Activated naive CD8-positive, alpha-beta T cell treated with anti-CD3 and anti-CD28 coated beads for 36 hours (primary cell): ENCODE data around the gene CNR1. TPM values are rescaled to one million over a fixed set of nuclear protein-coding genes. Genes with fewer than 3 reads are reported as not detected.

Experiments used
- DNase-seq: peaks from one replicate; pipeline ENCODE4 v3.0.0; 2021
- H3K27ac Mint-ChIP-seq: one replicate; pipeline ENCODE4 v1.8.0; 2022; ENCODE audit warnings: mild to moderate bottlenecking, moderate library complexity, mixed read lengths
- H3K27me3 Mint-ChIP-seq: one replicate; pipeline ENCODE4 v1.8.0; 2022; ENCODE audit warnings: mild to moderate bottlenecking, mixed read lengths
- H3K36me3 Mint-ChIP-seq: one replicate; pipeline ENCODE4 v1.8.0; 2021; ENCODE audit warnings: mild to moderate bottlenecking, mixed read lengths
- H3K4me1 Mint-ChIP-seq: one replicate; pipeline ENCODE4 v1.8.0; 2021; ENCODE audit warnings: mixed read lengths
- H3K4me3 Mint-ChIP-seq: one replicate; pipeline ENCODE4 v1.8.0; 2022; ENCODE audit warnings: mild to moderate bottlenecking, moderate library complexity, mixed read lengths
- H3K9me3 Mint-ChIP-seq: one replicate; pipeline ENCODE4 v1.8.0; 2022; ENCODE audit warnings: mixed read lengths
- total RNA-seq, 2 experiments: library from RNA; stranded (reverse); gene quantifications; one replicate each; pipeline ENCODE4 v1.2.3, GENCODE V29; 2021

The CNR1 gene
- total RNA-seq, 2 experiments from 2014 or later: not detected

DNA sequence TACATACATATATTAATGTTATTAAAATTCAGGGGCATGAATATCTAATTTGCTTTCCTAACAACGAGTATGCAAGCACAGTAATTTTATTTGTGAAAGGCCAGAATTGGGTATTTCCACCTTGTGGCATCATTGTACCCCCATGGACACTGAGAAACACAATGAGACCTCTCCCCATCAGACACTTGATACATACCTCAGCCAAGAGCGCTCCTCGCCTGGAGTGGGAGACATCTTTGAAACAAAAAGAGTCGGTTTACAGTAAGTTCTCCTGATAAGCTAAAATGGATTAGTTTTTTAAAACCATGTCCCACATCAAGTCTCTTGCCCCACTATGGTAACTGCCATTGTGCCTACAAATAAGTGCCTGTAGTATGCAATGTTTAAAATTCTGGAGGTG, 2.1 kb downstream of the CNR1 start:
- peaks cover 56% of the 10 kb centered on the region for H3K27me3 Mint-ChIP-seq
- H3K36me3 Mint-ChIP-seq: no peaks in the 10 kb centered on the region
- H3K27ac Mint-ChIP-seq: no peak overlapping the region
- H3K4me3 Mint-ChIP-seq: no peak overlapping the region
- no peak for DNase-seq
- H3K4me1 Mint-ChIP-seq: peaks cover 13% of the 10 kb centered on the region
- no peaks in the 10 kb centered on the region for H3K9me3 Mint-ChIP-seq

- Mint-ChIP-seq H3K4me1 (peaks cover 13% of the 10 kb centered on the region), H3K27ac (no peak overlapping the region), H3K36me3 (no peaks in the 10 kb centered on the region), H3K9me3 (no peaks in the 10 kb centered on the region), H3K4me3 (no peak overlapping the region), H3K27me3 (peaks cover 52% of the 10 kb centered on the region)
- DNase-seq: no peak
These were observed 2.5 kb downstream of the CNR1 start for GRCh38 chr6:88163616-88164015.

DNA sequence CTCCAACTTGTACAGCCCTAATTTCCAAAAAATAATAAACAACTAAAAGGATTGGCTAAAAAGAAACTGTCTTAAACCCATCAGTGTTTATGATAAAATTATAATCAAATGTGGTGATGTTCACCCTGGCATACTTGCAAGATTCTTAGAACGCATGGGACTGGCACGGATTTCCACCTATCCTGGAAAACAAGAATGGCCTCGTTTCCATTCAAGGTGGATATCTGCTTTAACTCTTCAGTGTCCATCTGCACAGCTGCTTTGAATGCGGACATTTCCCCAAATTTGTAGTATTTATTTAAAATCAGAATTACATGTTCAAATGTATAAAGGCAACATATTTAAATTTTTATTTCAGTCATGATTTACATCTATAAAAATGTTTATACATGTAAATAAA, 4.2 kb downstream of the CNR1 start:
- Mint-ChIP-seq H3K27me3 (peaks cover 43% of the 10 kb centered on the region), H3K4me3 (no peak overlapping the region), H3K4me1 (peaks cover 7% of the 10 kb centered on the region), H3K9me3 (no peaks in the 10 kb centered on the region), H3K27ac (no peak overlapping the region), H3K36me3 (no peaks in the 10 kb centered on the region)
- no peak for DNase-seq

DNA sequence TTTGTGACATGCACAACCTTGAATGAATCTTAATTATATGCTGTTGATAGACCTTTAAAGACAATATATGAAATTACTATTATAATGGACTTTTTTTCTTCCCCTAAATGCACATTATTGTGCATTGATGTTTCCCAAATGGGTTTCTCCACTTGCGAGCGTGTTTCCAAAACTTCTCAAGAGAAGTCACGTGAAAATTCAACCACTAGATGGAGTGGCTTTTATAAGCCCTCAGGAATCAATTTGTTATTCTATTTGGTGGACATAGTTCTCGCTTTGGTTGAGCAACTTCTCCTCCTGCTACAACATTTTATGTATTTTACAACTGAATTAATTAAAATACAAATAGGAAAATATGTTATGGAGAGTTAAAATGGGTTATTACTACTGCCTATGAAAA, 9.0 kb downstream of the CNR1 start:
- H3K36me3 Mint-ChIP-seq: no peaks in the 10 kb centered on the region
- H3K4me3 Mint-ChIP-seq: no peak overlapping the region
- no peaks in the 10 kb centered on the region for H3K4me1 Mint-ChIP-seq
- H3K27ac Mint-ChIP-seq: no peak overlapping the region
- peaks cover 15% of the 10 kb centered on the region for H3K27me3 Mint-ChIP-seq
- no peak for DNase-seq
- no peaks in the 10 kb centered on the region for H3K9me3 Mint-ChIP-seq

DNA sequence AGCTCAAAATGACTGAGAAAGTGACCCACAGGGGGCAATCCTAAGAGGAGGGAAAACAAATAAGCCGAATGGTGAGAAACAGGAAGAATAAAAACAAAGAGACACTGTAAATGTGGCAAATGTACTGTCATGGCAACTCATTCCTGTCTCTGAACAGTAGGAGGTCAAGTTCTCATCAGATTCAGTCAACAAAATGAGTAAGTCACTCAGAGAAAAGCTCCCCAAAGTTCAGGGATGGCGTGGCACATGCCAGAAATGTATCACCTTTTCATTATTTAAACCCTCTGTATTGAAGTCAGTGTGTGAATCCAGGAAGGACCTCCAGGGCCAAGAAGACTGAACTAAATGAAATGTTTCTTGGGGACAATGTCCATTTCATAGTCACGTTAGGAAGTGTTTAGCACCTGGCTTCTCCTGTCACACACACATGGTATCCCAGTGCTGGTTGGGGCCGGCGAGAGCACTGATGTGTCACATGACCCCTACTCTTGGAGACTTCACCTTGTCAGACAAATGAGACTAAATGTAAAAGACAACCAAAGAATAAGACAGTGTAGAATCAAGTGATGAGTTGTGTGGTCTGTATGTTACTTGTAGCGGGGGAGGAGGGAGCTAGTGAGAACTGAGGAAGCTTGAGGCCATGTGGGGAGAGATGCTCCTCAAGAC, 20.7 kb downstream of the CNR1 start:
- Mint-ChIP-seq H3K4me1 (no peaks in the 10 kb centered on the region), H3K27ac (no peak overlapping the region), H3K27me3 (peaks cover 7% of the 10 kb centered on the region), H3K36me3 (no peaks in the 10 kb centered on the region), H3K4me3 (no peak overlapping the region), H3K9me3 (no peaks in the 10 kb centered on the region)
- no peak for DNase-seq

- H3K27me3 Mint-ChIP-seq: peaks cover 4% of the 10 kb centered on the region
- no peaks in the 10 kb centered on the region for H3K4me1 Mint-ChIP-seq
- no peak overlapping the region for H3K4me3 Mint-ChIP-seq
These were observed 21.4 kb downstream of the CNR1 start for GRCh38 chr6:88144637-88145297.

GRCh38 chr6:88143421-88144157, 22.6 kb downstream of the CNR1 start:
- no peak overlapping the region for H3K27ac Mint-ChIP-seq
- H3K9me3 Mint-ChIP-seq: no peaks in the 10 kb centered on the region
- H3K36me3 Mint-ChIP-seq: no peaks in the 10 kb centered on the region
- no peaks in the 10 kb centered on the region for H3K4me1 Mint-ChIP-seq
- DNase-seq: no peak
- H3K27me3 Mint-ChIP-seq: peaks cover 4% of the 10 kb centered on the region
- no peak overlapping the region for H3K4me3 Mint-ChIP-seq

More at GRCh38 chr6:88144637-88145297, 21.4 kb downstream of the CNR1 start:
- H3K27ac Mint-ChIP-seq: no peak overlapping the region
- H3K36me3 Mint-ChIP-seq: no peaks in the 10 kb centered on the region
- DNase-seq: no peak
- no peaks in the 10 kb centered on the region for H3K9me3 Mint-ChIP-seq

DNA sequence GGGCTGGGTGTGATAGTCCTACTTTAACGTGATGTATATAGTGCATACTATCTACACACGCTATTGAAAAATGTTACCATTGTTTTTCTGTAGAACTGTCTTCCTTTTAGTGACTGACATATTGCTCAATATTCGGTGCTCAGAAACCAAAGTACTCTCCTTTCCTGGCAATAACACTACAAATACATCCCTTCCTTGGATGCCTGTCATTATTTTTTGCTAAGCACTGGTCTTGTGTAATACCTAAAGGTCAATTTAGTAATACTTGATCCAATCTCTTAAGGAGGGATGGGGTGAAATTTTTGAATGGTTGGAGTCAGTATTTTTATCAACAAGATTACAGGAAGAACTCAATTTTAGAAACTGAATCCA, 23.9 kb downstream of the CNR1 start:
- Mint-ChIP-seq H3K27me3 (peaks cover 4% of the 10 kb centered on the region), H3K4me1 (no peaks in the 10 kb centered on the region), H3K4me3 (no peak overlapping the region), H3K27ac (no peak overlapping the region), H3K9me3 (no peaks in the 10 kb centered on the region), H3K36me3 (no peaks in the 10 kb centered on the region)
- no peak for DNase-seq

DNA sequence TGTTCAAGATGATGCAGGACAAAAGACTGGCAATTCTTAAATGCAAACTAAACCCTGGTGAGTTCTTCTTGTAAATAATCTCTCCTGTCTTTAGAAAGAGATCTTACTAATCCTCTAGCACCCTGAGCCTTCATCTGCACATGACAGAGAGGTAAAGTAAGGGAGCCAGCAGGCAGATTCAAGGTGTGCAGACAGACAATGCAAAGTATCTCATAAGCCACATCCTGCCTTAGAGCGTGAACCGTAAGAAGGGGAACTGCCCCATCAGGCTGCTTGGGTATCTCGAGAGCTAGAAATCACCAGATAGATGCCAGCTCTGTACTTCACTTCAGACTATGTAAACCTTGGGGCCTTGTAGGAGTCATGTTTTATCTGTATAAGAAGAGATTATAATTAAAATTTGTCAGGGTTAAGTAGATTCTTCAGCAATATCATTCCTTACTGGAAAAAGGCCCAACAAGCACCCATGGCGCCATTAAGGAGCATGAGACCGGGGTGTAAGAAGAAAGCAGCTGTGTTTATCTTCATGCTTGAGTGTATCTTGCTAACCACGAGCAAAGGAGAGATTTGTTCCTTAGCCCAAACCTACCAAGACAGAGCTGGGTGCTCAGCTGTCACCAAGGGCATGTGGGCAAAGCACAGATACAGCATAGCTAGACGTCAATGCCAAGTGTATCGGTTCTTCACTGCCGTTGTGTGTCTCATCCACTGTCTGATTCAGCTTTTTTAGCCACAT, 24.4 kb downstream of the CNR1 start:
- Mint-ChIP-seq H3K9me3 (no peaks in the 10 kb centered on the region), H3K27ac (no peak overlapping the region), H3K4me1 (no peaks in the 10 kb centered on the region), H3K36me3 (no peaks in the 10 kb centered on the region), H3K27me3 (peaks cover 4% of the 10 kb centered on the region), H3K4me3 (no peak overlapping the region)
- DNase-seq: no peak

DNA sequence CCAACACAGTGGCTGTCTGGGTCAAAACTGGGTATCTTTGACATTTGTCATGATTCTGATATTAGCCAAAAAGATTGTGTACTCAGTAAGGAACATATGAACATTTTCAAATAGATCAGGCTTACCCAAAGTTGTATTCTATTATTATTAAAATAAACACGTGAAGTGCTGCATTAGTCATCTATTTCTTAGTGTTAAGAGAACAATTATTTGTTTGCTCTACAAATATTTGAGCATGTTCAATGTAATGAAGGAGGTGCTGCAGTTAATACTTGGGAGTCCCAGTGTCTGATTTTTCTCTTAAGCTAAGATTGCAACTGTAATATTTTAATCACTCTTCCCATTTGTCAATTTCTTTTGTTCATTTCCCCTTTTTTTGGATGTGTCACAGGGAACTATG, 28.2 kb downstream of the CNR1 start:
- Mint-ChIP-seq H3K27me3 (no peaks in the 10 kb centered on the region), H3K4me1 (no peaks in the 10 kb centered on the region), H3K36me3 (no peaks in the 10 kb centered on the region), H3K4me3 (no peak overlapping the region), H3K27ac (no peak overlapping the region), H3K9me3 (no peaks in the 10 kb centered on the region)
- DNase-seq: no peak

- no peak overlapping the region for H3K27ac Mint-ChIP-seq
- H3K9me3 Mint-ChIP-seq: no peaks in the 10 kb centered on the region
- H3K4me3 Mint-ChIP-seq: no peak overlapping the region
- no peaks in the 10 kb centered on the region for H3K4me1 Mint-ChIP-seq
- DNase-seq: no peak
- no peaks in the 10 kb centered on the region for H3K36me3 Mint-ChIP-seq
- no peaks in the 10 kb centered on the region for H3K27me3 Mint-ChIP-seq
These were observed 30.5 kb downstream of the CNR1 start for GRCh38 chr6:88135578-88136114.

DNA sequence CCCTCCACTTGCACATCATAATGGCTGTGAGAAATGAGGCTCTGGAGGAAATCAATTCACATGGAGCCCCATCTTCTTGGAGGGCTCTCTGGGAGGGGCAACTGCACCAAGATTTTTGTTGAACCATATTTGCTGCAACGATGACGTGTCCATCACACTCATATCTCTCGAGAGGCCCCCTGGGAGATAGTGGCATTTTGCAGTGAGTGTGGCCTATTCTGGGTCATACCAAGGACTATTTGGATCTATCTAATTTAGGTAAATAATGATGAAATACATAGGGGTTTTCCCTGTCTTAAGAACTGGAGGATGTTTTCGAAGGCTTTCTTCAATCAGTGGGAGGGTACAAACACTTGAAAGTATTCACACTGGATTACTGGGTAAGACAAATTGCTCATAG, 31.6 kb downstream of the CNR1 start:
- H3K36me3 Mint-ChIP-seq: no peaks in the 10 kb centered on the region
- H3K27me3 Mint-ChIP-seq: peaks cover 5% of the 10 kb centered on the region
- no peak overlapping the region for H3K4me3 Mint-ChIP-seq
- H3K9me3 Mint-ChIP-seq: no peaks in the 10 kb centered on the region
- no peak for DNase-seq
- H3K4me1 Mint-ChIP-seq: no peaks in the 10 kb centered on the region
- no peak overlapping the region for H3K27ac Mint-ChIP-seq

GRCh38 chr6:88133718-88134117, 32.4 kb downstream of the CNR1 start:
- Mint-ChIP-seq H3K9me3 (no peaks in the 10 kb centered on the region), H3K4me3 (no peak overlapping the region)

DNA sequence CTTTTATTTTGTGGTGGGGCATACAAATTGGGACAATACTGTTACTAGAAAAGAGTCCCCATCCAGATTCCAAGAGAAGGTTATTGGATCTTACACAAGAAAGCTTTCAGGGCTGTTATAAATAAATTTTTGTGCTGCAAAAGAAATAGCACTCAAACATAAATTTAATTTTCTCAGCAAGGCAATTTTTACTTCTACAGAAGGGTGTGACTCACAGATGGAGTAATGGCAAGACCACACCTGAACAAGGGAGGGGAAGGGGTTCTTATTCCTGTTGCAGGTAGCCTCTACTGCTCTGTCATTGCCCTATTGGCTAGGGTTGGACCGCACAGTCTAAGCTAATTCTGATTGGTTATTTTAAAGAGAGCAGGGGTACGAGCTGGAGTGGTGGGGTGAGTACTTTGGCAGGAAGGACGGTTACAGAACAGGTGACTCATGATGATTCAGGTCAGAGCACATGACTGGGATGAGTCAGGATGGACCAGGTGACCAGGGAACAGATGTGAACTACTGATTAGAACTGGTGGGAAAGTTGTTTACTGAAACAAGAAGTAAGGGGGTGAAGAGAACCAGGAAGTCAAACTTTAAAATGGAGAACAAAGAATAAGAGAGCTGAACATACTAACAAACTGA, 41.1 kb downstream of the CNR1 start:
- DNase-seq: no peak
- no peak overlapping the region for H3K4me3 Mint-ChIP-seq
- peaks cover 7% of the 10 kb centered on the region for H3K9me3 Mint-ChIP-seq
- no peak overlapping the region for H3K27ac Mint-ChIP-seq
- peaks cover 8% of the 10 kb centered on the region for H3K27me3 Mint-ChIP-seq
- H3K36me3 Mint-ChIP-seq: no peaks in the 10 kb centered on the region
- H3K4me1 Mint-ChIP-seq: no peaks in the 10 kb centered on the region

More at GRCh38 chr6:88133718-88134117, 32.4 kb downstream of the CNR1 start:
- H3K27me3 Mint-ChIP-seq: peaks cover 5% of the 10 kb centered on the region
- no peaks in the 10 kb centered on the region for H3K36me3 Mint-ChIP-seq
- H3K4me1 Mint-ChIP-seq: no peaks in the 10 kb centered on the region
- no peak for DNase-seq
- H3K27ac Mint-ChIP-seq: no peak overlapping the region
